ENCODE results near the gene PRR35.

GRCh38 chr16:577796-578195, 17.6 kb downstream of the PRR35 start:
- TF ChIP-seq EZH2 (IDR thresholded peaks at IDR 0.05; ENCODE audit: borderline replicate concordance, insufficient read depth, low read length, poor library complexity, severe bottlenecking) (no peak), CTCF (IDR thresholded peaks at IDR 0.05; ENCODE audit: poor library complexity, severe bottlenecking) (no peak), POLR2AphosphoS5 (IDR thresholded peaks at IDR 0.05) (no peak)
